HG03097 (cell line): Measurements from ENCODE around the gene CBX7.
"Not testable (repeated sequence)": the region's sequence is repeated elsewhere in the genome, so short reads cannot be mapped to it uniquely, and the experiment has no call there.

Source experiments
- ATAC-seq: cut with Tn5 transposase; IDR thresholded peaks from one replicate; pipeline ENCODE4 v1.9.1; 2021; ENCODE audit not compliant: unreplicated experiment, low FRiP score

Gene CBX7

DNA sequence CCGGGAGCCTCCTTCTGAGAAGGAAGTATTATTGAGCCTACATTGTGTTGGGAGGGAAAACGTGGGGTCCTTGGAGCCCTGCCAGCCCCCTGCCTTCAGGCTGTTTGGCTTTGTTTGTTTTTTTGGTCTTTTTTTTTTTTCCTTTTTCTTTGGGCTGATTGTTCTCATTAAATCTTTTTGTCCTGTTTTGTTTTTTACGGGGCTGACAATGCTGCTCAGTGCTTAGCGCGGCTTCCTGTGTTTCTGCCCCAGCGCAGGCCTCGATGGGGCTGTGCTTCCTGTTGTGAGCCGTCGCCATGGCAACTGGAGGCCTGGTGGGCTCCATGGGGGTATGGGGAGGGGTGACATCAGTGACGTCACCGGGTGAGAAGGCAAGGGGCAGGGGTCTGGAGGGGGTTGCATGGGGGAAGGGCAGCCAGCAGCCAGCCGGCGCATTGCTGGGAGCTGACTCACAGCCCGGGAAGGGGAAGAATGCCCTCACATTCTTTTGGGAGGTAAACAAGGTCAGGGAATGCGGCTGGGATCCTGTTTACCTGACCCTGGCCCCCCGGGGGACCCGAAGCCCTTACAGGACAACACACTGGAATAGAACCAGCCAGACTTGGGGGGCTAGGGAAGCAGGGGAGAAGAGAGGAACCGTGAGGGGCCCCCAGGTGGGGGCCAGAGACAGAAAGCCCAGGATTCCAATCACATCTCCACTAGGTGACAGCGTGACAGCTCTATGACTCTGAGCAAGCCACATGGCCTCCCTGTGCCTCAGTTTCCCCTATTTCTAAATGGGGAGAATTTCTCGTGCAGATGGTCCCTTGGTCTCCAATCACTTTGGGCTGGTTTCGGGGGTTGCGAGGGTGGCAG lies 22.2 kb upstream of the CBX7 start:
- ATAC-seq: no peak

DNA sequence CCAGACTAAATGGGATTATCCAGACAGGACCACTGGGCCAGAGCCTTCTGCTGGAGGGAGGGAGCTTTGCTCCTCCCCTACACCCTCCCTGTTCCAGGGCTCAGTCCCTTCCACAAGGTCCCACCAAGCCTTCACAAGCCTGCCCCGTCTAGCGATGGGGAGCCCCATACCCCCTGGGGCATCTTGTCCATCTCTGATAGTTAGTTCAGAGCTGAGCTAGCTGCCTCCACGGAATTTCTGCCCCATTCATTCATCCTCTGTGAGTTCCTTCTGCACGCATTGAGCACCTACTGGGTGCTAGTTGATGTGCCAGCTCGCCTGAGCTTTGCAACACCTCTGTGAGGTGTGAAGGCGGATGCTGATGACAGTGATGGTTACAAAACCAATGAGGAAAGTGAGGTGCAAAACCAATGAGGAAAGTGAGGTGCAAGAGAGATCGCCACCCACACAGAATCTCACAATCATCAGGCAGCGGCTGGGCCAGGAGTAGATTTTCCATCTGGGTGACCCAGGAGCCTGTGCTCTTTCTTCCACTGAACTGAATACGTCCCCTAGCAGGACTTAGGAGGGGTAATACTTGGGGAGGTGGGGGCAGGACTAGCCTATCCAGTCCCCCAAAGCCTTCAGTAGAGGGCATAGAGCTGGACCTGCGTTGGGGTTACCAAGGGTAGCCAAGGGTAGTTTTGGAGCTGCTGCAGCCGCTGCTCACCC lies 21.5 kb upstream of the CBX7 start:
- ATAC-seq: no peak

DNA sequence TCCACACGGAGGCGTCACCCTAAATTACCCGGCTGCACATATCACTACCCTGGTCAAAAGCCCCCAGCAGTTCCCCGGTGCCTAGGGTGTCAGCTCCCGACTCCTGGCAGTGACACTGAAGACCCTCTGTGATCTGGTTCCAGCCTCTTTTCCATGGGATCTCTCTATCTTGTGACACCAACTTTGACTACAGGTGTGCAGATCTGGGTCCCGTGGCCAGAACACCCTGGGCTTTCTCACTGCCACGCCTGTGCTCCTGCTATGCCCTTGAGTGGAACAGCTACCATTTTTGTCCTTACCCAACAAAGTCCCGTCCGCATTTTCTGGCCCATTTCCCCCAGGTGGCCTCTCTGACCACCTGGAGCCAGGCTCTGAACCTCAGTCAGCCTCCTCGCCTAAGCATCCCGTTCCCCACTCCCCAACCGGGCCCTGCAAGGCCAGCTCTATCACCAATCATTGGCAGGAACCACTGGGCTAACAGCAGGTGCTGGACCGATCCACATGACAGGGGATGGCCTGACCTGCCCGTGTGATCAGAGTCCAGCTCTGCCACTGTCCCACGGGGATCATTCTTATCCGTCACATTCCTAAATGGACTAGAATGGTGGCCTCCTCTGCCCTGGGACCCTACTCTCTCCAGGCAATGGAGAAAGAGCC lies 20.7 kb upstream of the CBX7 start:
- ATAC-seq: no peak

DNA sequence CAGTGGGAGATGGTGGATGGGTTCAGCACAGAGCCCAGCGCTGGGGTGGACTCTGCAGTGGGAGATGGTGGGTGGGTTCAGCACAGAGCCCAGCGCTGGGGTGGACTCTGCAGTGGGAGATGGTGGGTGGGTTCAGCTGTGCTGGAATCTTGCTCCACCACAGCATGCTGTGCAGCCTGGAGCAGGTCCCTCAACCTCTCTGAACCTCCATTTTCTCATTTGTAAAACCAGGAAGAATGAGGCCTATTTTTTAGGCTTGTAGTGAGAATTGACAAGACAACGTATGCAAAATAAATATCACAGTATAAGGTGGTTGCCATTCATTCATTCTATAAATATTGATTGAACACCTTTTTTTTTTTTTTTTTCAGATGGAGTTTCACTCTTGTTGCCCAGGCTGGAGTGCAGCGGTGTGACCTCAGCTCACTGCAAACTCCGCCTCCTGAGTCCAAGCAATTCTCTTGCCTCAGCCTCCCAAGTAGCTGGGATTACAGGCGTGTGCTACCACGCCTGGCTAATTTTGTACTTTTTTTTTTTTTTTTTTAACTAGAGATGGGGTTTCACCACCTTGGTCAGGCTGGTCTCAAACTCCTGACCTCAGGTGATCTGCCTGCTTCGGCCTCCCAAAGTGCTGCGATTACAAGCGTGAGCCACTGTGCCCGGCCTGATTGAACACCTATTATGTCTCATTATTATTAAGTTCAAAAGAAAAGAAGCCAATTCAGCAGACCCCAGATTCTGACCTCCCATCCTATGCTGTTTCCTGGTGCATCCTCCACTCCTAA lies 20.0 kb upstream of the CBX7 start:
- not testable (repeated sequence) for ATAC-seq

DNA sequence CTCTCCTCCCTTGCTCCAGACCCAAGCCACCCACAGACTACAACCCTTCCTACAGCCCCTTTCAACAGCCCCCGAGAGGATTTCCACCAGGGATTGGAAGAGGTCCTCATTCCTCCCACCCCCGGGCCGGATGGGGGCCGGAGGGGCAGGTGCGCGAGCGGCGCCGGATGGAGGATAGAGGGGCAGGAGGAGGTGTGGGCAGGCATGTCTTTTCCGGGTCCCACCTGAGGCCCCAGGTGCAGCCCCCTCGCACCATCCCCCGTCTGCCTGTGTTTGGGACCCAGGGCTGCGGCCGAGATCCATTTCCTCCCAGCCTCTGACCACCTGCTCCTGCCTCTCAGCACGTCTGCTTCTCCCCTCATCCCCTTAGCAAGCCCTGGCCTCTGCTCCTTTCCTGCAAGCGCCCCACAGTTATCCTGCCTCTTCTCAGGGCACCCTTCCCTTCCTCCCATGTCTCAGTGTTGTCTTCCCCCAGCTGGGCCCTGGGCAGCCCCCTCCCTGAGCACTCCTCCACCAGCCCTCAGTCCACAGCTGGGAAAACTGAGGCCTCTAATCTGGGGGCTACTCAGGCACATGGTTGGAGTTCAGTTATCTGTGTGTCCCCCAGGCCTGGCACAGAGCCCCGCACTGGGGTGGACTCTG lies 19.3 kb upstream of the CBX7 start:
- no peak for ATAC-seq

DNA sequence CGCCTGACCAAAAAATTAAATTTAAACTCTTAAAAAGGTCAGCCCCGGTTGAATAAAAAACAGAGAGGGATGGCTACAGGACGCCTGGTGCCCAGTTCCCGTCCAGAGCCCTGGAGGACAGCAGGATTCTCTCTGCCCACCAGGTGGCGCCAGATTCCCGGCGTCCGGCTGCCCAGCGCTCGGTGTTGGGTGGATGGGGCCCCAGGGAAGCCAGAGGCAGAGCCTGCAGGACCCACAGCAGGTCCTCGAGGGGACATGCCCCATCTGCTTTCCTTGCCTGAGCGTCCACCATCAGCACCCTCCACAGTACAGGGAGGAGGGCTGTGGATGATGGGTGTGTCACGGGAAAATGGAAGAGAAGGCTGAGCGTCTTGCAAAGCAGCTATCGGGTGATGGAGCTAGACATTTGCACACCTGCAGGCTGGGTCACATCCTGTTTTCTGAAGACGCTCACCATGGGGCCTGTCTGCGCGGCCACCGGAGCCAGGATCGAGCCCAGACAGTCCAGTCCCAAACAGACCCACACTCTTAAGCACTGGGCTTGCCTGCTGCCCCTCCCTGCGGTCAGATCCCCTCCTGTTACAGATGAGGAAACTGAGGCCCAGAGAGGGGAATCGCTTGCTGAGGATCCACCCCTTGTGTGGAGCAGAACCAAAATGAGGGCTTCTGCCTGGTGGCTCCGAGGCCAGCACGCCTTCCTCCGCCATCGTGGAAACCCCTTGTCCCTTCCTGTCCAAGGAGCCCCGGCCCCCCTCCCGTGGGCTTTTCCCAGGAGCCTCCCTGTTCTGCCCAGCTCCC lies 18.5 kb upstream of the CBX7 start:
- no peak for ATAC-seq

DNA sequence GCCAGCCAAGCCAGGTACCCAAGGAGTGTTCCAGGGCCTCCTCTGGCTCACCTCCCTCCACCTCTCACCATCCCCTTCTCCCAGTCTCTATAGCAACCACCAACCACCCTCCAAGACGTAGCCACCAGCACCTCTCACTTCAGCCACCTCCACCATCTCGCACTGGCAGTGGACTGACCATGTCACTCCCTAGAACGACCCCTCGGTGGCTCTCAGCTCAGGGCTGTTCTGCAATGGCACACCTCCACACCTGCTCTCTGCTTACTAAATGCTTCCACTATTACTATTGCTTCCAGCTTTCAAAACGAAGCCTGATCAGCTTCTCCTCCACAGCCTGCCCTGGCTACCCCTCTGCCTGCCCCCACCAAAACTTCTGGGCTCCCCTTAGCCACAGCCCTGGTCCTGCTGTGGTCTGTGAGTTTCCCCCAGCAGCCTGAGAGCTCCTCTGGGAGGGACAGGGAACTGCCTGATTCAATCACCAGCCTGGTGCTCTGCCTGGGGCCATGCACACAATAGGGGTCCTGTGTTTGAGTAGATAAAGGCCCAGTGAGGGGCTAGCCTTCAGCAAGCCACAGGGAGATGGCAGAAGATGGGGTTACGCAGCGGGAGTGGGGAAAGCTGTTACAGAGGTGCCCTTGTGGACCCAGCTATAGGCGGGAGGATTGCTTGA lies 17.5 kb upstream of the CBX7 start:
- no peak for ATAC-seq

DNA sequence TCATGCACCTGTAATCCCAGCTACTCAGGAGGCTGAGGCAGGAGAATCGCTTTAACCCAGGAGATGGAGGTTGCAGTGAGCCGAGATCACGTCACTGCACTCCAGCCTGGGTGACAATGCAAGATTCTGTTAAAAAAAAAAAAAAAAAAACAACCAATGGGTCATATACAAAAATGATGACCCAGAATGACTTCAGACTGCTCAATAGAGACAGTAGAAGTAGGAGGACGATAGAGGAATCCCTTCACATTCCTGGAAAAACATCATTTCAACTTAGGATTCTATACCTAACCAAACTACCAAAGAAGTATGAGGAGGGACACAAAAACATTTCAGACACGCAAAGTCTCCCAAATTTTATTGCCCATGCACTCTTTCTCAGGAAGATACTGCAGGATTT lies 14.1 kb upstream of the CBX7 start:
- ATAC-seq: no peak

DNA sequence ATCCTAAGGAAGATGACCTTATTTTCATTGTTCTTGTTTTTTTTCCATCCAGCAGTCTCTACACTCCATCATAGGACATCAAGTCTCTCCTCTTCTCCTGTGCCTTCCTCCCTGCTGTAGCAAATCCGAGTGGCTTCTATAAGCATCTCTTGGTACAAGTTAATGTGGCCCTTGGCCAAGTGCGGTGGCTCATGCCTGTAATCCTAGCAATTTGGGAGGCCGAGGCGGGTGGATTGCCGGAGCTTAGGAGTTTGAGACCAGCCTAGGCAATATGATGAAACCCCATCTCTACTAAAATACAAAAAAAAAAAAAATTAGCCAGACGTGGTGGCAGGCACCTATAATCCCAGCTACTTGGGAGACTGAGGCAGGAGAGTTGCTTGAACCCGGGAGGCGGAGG lies 3.6 kb upstream of the CBX7 start:
- ATAC-seq: not testable (repeated sequence)

DNA sequence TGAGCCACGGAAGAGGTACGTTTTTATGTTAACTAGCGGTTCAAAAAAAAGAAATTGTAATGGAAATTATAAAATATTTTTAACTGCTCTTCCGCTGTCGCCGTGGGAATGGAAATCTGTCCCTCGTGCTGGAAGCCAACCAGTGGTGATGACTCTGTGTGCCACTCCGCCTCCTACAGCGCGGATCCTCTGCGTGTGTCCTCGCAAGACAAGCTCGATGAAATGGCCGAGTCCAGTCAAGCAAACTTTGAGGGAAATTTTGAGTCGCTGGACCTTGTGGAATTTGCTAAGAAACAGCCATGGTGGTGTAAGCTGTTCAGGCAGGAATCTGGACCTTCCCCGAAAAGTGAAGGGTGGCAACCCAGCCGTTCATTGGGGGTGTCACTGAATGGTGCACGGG lies 2.9 kb upstream of the CBX7 start:
- no peak for ATAC-seq

DNA sequence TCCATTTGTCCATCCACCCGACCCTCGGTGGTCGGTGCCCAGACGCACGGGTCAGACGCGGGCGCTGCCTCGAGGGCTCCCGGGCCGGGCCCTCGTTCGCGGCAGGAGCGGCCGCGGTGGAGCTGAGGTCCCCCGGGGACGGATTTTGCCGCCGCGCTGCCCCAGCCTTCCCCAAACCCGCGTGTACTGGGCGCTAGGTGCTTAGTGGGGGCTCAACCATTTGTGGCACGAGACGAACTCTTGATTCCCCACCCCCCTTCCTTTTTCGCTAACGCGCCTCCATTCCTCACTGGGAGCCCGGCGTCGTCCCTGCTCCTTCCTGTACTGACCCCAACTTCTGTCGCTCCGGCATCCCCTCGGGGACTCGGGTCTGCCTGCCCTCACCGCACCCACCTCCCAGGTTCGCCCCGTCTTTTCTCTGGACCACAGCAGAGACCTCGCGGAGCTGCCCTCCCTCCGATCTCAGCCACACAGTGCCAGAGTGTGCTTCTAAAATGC lies 789 bp upstream of the CBX7 start:
- ATAC-seq: no peak

DNA sequence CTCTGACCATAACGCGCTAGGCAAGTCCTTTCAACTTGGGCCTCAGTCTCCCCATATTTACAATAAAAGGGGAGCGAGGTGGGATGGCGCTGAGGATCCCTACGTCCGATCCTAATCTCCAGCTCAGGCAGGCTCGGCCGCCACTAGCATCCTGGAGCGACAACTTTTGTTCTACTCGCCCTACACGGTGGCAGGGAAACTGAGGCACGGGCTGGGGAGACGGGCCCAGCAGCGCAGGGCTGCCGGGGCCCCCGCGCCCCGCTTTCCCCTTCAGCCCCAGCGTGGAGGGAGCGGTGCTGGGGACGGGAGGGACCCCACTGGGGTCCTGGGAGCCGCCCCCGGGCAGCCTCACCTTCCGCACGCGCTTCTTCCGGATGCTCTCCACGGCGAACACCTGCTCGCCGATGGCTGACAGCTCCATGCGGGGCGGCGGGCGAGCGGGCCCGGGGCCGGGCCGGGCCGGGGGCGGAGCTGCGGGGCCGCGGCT lies 413 bp downstream of the CBX7 start:
- no peak for ATAC-seq

DNA sequence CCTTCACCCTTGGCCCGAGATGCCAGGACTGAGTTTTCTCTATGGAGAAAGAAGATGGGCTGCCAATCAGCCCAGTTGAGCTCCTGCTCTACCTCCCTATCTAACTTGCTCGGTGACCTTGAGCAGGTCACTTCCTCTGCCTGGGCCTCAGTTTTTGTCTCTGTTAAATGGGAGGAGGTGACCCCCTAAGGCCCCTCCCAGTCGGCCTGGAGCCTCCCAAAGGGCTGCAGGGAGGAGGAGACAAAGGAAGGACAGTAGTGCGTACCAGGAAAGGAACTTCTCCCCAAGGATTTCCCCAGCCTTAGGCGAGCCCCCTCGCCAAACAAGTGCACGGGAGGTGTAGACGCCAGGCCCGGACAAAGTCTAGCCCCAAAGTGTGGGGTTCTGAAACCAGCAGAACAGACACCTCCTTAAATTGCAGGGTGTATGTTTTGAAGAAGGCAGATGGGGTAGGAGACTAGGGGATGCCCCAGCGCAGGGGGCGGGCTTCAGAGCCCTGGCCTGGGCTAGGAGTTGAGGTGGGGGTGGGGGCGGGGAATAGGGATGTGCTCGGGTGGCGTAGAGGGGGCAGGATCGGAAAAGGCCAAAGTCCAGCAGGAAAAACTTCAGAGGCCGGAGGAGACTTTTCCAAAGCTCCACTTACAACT lies 1.0 kb downstream of the CBX7 start:
- no peak for ATAC-seq

DNA sequence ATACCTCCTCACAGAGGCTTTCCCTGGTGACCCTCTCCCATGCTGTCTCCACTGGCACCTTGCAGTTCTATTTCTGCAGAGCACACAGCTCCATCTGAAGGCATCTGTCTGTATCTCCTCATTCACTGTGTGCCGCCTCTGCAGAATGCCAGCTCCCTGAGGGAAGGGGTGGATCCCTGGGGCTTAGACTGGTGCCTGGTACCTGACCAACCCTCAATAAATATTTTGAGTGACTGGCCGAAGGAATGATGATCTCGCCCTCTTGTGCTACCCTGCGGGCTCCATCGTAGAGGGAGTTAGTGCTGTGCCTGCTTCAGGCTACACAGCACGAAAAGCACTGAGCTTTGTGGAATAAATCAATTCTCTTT lies 1.6 kb downstream of the CBX7 start:
- ATAC-seq: no peak

DNA sequence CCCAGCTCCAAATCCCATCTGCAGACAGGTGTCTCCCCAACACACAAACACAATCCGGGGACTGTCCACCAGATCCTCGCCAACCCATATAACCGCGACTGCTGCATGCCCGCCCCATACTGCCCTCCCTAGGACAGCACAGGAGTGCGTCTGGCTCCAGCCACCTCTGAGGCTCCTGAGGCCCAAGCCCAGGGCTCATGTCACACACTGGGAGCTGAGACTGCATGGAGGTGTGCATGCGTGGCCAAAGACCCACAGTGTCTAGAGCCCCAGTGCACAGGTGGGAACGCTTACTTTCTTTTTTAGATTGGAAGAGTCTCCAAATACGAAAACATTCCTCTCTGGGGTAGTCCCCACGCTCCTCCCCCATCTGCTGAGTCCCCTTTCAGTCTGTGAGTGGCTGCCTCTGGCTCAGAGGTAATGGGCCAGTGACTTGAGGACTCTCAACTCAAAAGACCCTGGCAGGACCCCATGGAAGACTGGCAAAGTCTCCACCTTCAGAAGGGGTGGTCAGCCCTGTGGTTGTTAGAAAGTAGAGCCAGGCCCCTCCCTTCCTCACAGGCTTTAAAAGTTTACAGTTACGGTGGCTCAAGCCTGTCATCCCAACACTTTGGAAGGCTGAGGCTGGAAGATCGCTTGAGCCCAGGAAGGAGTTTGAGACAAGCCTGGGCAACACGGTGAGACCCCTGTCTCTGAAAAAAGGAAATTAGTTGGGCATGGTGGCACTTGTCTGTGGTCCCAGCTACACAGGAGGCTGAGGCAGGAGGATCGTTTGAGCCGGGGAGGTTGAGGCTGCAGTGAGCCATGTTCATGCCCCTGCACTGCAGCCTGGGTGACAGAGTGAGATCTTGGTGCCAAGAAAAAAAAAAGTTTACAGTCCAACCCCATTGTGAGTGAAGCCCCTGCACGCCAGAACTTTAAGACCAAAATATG lies 2.3 kb downstream of the CBX7 start:
- no peak for ATAC-seq

DNA sequence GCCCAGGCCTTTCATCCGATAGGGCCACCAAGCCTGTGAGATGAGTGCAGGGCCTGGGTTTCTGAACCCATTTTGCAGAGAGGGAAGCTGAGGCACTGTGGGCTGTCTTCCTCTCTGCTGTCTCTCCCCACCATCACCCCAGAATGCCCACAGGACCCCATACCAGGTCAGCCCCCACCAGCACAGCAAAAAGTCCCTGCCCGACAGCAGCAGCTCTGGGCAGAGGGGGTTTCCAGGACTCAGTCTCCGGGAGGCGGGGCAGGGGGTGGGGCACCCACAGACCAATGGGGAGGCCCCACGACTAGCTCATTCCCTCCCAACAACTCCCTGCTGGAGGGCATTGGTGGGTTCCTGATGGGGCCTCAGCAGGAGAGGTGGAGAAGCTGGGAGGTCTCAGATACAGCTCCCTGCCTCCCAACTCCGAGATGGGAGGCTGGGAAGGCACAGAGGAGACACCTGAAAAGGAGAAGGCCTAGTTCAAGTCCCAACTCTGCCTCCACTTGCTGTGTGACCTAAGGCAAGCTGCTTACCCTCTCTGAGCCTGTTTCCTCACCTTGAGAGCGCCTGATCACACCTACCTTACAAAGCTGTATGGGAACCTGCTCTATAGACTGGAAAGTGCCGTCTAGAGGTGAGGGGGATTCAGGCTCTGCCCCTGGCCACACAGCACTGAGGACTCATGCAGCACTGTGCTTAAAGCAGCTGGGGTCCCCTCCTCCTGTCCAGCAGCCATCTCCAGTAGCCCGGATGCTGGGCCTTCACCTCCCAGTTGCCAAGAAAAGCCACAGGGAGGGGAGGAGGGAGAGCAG lies 3.5 kb downstream of the CBX7 start:
- no peak for ATAC-seq
